Putamen (tissue), 1 donor: ENCODE measurements around the gene FCGR2B.
"Not testable (repeated sequence)": the region's sequence is repeated elsewhere in the genome, so short reads cannot be mapped to it uniquely, and the experiment has no call there.

Experiments used
- DNase-seq: peaks from one replicate; pipeline ENCODE4 v3.0.0-alpha.2; 2016; ENCODE audit warnings: low spot score

Gene FCGR2B

GRCh38 chr1:161662684-161663339 lies at the start of gene FCGR2B:
FCGR2B (plus strand) TSS chr1:161663143; CDS start chr1:161663242, 99 bp downstream.
- not testable (repeated sequence) for DNase-seq

DNA sequence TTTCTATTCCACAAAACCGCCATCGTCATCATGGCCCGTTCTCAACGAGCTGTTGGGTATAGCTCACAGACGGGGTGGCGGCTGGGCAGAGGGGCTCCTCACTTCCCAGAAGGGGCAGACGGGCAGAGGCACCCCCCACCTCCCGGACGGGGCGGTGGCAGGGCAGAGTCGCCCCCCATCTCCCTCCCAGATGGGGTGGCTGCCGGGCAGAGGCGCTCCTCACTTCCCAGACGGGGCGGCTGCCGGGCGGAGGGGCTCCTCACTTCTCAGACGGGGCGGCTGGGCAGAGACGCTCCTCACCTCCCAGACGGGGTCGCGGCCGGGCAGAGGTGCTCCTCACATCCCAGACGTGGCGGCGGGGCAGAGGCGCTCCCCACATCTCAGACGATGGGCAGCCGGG lies 46.5 kb upstream of the FCGR2B start:
- DNase-seq = not testable (repeated sequence)

DNA sequence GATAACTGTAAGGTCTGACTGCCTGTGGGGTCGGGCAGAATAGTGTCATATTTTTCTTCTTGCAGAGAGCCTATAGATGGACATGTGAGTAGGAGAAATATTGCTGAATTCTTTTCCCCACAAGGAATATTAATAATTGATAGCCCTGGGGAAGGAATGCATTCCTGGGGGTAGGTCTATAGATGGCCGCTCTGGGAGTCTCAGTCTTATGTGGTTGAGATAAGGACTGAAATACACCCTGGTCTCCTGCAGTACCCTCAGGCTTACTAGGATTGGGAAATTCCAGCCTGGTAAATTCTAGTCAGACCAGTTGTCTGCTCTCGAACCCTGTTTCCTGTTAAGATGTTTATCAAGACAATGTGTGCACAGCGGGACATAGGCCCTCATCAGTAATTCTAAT lies 44.4 kb upstream of the FCGR2B start:
- not testable (repeated sequence) for DNase-seq

DNA sequence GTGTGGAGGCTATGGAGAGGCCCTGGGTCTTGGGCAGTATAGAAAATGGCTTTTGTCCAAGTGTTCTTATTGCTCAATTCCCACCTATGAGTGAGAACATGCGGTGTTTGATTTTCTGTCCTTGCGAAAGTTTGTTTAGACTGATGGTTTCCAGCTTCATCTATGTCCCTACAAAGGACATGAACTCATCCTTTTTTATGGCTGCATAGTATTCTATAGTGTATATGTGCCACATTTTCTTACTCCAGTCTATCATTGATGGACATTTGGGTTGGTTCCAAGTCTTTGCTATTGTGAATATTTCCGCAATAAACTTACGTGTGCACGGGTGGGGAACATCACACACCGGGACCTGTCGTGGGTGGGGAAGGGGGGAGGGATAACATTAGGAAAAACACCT lies 42.5 kb upstream of the FCGR2B start:
- DNase-seq = not testable (repeated sequence)

DNA sequence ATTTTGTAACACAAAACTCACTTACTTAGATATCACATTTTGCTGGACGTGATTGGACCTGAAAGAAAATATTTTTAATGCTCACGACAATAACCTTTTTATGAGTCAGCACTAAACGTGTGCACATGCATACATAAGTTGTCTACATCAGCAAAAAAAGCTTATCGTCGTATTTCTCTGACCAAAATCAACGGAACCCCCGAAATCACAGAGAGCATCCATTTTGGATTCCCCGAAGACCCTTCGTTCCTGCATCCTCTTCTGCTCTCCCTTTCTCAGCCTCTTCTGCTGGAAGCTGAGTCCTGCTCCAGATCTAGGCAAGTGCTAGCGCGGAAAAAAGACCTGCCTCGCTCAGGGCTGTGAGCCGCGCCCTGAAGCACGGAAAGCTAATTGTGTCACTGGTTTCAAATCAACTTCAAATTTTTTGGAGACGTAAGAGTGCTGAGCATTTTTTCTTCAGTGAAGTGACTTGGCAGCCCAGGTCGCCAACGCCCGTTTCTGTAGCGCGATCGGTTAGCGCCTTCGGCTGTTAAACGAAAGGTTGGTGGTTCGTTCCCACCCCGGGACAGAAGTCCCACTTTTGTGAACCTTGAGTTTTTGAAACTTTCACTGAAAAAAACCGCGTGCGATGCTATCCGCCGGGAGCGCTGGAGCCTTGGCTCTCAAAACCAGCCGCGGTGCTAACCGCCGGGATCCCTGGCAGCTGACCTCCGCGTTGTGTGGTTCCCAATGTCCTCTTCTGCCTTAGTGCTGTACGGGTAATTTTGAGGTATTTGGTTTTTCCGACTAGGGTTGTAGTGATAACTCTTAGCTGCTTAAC lies 41.6 kb upstream of the FCGR2B start:
- peak; percentile 84 for DNase-seq

- DNase-seq = not testable (repeated sequence)
Measured at GRCh38 chr1:161622054-161622453, 40.9 kb upstream of the FCGR2B start.

DNA sequence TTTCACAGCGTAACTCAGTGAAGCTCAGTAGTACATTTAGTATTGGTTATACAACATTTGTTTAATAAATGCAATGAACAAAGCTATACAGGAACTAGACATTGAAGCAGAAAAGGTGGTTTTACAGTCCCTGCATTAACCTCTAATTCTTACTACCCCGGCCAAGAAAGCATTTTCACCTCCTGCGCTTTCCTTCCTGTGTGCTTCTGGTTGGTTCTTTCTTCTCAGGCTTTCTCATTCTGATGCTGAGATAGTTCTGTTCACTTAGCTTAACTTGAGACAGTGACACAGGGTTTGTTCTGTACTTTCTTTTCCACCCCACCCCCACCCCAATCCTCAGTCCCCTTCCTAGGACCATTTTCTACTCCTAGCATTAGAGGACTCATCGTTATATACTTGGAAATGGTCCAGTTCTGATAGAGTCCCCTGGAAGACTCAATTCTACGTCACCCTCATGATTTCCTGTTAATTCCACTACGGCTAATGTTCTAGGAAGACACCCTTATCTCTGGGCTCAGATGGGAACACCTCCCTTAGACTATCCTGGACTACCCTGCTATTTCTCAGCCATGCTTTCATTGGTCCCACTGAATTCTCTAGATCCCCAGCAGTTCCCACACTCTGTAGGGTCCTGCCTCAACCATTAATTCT lies 39.4 kb upstream of the FCGR2B start:
- not testable (repeated sequence) for DNase-seq

DNA sequence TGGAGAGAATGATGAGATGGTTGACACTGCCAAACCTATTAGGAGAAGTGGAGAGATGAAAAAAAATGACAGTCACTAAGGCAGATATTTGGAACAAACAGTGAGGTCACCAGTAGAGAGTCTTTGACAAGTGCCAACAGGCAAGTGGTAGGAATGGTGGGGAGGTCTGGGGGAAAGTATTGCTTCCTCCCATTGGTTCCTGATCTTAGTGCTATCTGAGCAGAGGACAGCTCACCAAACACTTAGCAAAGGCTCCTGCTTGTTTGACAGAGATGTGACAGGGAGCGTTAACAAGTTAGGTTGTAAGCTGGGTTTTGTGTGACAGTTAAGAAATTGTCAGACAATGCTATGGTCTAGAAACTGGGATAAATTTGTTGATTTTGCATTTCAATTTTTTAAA lies 38.3 kb upstream of the FCGR2B start:
- DNase-seq = not testable (repeated sequence)

- DNase-seq = not testable (repeated sequence)
Measured at GRCh38 chr1:161626445-161627146, 36.3 kb upstream of the FCGR2B start.

DNA sequence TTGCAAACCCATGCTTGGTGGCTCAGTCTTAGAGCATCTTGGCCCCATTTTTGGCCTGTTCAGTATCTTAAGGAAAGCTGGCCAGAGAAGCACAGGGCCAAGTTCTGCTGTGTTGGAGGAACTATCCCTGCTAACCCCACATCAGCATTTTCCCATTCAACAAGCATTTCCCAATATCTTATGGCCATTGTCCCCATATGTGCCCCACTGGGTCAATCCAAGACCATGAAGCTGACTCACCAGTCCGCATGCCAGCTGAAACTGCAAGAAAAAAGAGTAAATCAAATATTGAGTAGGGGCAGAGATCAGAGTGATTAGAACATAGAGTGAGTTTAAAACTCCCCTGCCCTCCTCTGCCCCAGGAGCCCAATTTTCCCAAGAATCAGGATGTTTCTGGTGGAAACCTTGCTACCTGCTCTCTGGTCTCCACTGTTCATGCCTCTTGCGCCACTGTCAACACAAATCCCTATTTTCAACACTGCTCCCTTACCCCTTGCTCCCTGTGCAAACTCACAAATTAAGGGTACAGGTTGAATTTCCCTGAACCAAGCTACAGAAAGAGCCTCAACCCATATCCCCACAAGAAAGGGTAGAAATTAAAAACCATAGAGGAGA lies 32.7 kb upstream of the FCGR2B start:
- DNase-seq = not testable (repeated sequence)

GRCh38 chr1:161631076-161631475 lies 31.9 kb upstream of the FCGR2B start, which contains the start of gene FCGR3B:
FCGR3B (minus strand) TSS chr1:161631176; CDS start chr1:161631094, 82 bp downstream.
- no peak for DNase-seq

- DNase-seq = not testable (repeated sequence)
Measured at GRCh38 chr1:161634993-161635392, 27.9 kb upstream of the FCGR2B start.

DNA sequence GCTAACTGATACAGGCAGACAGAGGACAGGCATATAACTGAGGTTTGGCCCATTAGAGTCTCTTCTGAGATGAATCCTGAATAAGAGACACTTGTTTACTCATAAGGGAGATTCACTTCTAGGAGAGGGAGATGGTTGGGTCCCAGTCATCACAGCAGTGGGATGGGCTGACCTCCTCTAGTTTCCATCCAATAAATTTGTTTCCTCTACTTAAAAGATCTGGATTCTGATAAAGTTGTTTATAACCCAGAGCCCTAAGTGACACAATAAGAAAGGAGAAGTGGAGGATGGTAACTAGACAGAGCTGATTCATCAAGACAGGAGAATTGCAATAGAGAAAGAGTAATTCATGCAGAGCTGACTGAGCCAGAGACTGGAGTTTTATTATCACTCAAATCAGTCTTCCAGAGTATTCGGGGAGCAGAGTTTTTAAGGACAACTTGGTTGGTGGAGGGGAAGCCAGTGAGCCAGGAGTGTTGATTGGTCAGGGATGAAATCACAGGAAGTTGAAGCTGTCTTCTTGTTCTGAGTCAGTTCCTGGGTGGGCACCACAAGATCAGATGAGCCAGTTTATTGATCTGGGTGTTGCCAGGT lies 26.7 kb upstream of the FCGR2B start:
- DNase-seq = not testable (repeated sequence)

GRCh38 chr1:161636976-161637375 lies 26.0 kb upstream of the FCGR2B start:
- DNase-seq = not testable (repeated sequence)

- DNase-seq = not testable (repeated sequence)
Measured at GRCh38 chr1:161638251-161638993, 24.5 kb upstream of the FCGR2B start.

GRCh38 chr1:161639203-161639602 lies 23.7 kb upstream of the FCGR2B start:
- not testable (repeated sequence) for DNase-seq

GRCh38 chr1:161642697-161643096 lies 20.2 kb upstream of the FCGR2B start:
- DNase-seq = peak; percentile 9

GRCh38 chr1:161643481-161644208 lies 19.3 kb upstream of the FCGR2B start:
- not testable (repeated sequence) for DNase-seq

DNA sequence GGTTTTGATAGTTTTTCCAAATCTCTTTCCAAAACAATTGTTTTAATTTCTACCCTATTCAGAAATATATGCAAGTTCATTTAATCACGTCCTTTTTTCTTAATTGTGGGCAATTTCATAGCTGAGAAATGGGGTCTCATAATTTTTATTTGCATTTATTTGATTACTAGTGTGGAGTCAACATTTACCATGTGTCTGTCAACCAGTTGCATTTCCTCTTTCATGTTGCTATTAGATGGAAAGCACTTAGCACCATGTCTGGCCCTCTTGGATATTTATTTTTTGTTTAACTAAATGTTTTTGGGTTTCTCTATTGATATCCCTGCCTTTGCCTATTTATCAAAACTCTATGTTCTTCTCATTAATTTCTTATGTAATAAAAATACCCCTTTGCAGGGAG lies 18.1 kb upstream of the FCGR2B start:
- DNase-seq = not testable (repeated sequence)
